ENCODE measurements around the gene SLAMF9.

SLAMF9 gene

DNA sequence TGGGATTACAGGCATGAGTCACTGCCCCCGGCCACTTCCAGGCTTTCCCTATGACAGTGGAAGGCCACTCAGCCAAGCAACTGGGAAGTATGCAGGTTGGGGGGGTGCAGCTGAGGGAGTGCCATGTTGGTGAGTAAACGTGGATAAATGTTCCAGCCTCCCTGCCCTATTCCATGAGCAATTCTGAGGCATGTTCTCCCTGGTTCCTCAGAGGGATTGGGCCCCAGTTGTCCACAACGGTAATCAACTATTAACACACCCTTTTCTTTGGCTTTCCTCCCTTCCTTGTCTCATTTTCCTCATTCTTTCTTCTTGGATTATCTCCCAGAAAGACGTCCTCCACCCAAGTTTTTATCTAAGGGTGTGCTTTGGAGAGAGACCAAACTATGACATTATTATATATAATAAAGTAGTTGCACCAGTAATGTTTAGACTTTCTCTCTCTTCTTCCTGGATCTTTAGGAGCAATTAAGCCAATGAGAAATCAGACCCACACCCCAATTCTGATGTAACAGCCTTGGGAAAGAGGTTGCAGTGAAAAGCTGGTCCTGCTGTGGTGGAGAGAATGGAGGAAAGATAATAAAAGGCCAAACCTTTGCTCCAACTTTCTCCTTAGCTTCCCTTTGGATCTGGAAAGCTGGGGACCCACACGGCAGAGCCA, 6.8 kb upstream of the SLAMF9 start:
- H3K4me3 ChIP-seq (replicated peaks; ENCODE audit: low read depth, low read length): no peak overlapping the region
- DNase-seq (ENCODE audit: extremely low read depth, insufficient read length): no peak
- H3K36me3 ChIP-seq (ENCODE audit: control insufficient read depth, insufficient read depth, low read length): no peaks in the 10 kb centered on the region
- no peaks in the 10 kb centered on the region; the same call in 1 of the 2 replicates for H3K27me3 ChIP-seq (replicated peaks; ENCODE audit: control insufficient read depth, insufficient read depth, low read length)
- TF ChIP-seq, protein P1, sequence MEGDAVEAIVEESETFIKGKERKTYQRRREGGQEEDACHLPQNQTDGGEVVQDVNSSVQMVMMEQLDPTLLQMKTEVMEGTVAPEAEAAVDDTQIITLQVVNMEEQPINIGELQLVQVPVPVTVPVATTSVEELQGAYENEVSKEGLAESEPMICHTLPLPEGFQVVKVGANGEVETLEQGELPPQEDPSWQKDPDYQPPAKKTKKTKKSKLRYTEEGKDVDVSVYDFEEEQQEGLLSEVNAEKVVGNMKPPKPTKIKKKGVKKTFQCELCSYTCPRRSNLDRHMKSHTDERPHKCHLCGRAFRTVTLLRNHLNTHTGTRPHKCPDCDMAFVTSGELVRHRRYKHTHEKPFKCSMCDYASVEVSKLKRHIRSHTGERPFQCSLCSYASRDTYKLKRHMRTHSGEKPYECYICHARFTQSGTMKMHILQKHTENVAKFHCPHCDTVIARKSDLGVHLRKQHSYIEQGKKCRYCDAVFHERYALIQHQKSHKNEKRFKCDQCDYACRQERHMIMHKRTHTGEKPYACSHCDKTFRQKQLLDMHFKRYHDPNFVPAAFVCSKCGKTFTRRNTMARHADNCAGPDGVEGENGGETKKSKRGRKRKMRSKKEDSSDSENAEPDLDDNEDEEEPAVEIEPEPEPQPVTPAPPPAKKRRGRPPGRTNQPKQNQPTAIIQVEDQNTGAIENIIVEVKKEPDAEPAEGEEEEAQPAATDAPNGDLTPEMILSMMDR (IDR thresholded peaks at IDR 0.05; ENCODE audit: insufficient read depth, low read length, poor library complexity, severe bottlenecking): no peak

DNA sequence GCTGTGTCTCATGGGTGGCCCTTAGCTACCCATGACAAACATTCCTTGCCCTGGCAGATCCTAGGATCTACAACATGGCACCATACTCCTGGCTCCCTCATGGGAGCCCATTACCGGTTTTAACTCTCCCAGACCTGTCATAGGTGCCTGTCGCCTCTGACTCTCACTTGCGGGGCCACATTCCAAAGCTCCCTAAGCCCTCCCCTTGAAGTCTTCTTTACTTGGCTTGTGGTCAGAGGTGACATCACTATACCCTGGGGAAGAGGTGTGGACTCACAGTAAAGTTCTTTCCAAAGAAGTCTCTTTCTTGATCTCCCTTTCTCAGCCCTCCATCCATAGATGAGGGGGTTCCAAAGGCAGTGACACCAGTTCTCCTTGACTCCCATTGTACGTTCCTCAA, 5.4 kb upstream of the SLAMF9 start:
- no peak overlapping the region for H3K4me3 ChIP-seq (replicated peaks; ENCODE audit: low read depth, low read length)
- H3K36me3 ChIP-seq (ENCODE audit: control insufficient read depth, insufficient read depth, low read length): no peaks in the 10 kb centered on the region
- no peak for DNase-seq (ENCODE audit: extremely low read depth, insufficient read length)
- TF ChIP-seq, protein P1 (IDR thresholded peaks at IDR 0.05; ENCODE audit: insufficient read depth, low read length, poor library complexity, severe bottlenecking): no peak
- H3K27me3 ChIP-seq (replicated peaks; ENCODE audit: control insufficient read depth, insufficient read depth, low read length): no peaks in the 10 kb centered on the region; the same call in 1 of the 2 replicates

DNA sequence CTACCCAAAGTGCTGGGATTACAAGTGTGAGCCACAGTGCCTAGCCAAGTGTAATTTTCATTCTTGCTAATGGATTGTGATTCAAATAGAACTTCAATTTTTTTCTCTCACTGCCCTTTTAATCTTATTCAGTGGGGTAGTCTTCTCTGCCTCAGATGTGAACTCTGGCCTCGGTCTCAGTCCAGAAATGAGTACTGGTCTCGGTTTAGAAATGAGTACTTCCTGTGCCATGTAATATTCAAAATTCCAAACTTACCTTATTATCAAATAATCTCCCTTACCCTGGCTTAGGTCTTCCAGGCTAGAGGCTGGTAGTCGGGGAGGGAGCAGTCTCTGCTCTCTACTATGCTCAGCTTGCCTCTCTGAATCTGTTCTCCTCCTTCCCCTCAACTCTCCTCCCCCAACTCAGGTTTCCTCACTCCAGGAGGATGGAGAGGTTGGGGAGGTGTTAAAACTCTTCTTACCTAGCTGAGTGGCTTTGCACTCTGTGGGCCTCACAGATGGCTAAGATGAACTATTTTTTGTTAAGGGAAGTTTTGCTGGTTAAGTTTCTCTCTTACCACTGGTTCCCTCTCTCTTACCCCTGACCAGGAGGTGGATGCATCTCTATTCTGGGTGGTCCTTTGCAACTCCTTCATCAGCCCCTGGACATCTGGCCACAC, 4.8 kb upstream of the SLAMF9 start:
- DNase-seq (ENCODE audit: extremely low read depth, insufficient read length): no peak
- TF ChIP-seq, protein P1 (IDR thresholded peaks at IDR 0.05; ENCODE audit: insufficient read depth, low read length, poor library complexity, severe bottlenecking): no peak
- H3K4me3 ChIP-seq (replicated peaks; ENCODE audit: low read depth, low read length): no peak overlapping the region; the same call in 1 of the 2 replicates
- H3K36me3 ChIP-seq (ENCODE audit: control insufficient read depth, insufficient read depth, low read length): no peaks in the 10 kb centered on the region
- H3K27me3 ChIP-seq (replicated peaks; ENCODE audit: control insufficient read depth, insufficient read depth, low read length): no peaks in the 10 kb centered on the region

DNA sequence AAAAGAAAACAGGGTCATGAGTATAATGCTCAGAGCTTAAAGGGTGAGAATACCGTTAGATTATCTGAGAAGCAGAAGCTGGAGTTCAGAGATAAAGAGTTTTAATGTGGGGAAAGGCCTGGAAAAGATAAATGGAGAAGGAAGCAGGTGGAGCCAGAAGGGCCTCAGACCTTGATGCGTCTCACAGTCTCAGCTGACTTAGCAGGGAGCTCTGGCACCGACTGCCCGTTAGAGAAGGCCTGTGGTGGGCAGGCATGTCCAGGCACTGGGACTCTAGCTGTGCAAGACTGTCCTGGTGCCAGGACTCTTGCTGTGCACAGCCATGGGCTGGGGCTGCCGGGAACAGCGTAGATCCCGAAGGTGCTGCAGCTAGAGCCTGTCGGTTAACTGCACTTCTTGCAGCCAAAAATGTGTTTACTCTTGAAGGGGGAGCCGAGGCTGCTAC, 3.8 kb upstream of the SLAMF9 start:
- TF ChIP-seq, protein P1 (IDR thresholded peaks at IDR 0.05; ENCODE audit: insufficient read depth, low read length, poor library complexity, severe bottlenecking): no peak
- H3K4me3 ChIP-seq (replicated peaks; ENCODE audit: low read depth, low read length): no peak overlapping the region
- no peaks in the 10 kb centered on the region for H3K36me3 ChIP-seq (ENCODE audit: control insufficient read depth, insufficient read depth, low read length)
- DNase-seq (ENCODE audit: extremely low read depth, insufficient read length): no peak
- no peaks in the 10 kb centered on the region; the same call in none of the 2 replicates for H3K27me3 ChIP-seq (replicated peaks; ENCODE audit: control insufficient read depth, insufficient read depth, low read length)

DNA sequence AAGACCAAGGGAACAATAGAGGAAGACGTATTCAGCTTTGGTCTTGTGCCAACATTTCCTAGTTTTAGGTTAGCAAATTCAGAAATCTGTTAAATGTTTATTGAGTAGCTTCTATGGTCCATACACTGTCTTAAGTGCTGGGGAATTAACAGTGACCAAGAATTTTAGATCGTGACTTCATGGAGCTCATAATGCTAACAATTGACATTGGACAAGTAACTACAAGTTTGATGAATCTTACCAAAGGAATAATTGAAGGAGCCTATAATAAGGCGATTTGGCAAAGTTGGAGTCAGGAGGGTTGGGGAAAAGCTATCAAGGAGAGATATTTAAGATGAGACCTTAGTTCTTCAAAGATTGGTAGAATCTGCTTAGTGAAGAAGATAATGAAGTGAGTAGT, 1.4 kb upstream of the SLAMF9 start:
- Histone ChIP-seq H3K27me3 (replicated peaks; ENCODE audit: control insufficient read depth, insufficient read depth, low read length) (peaks cover 1% of the 10 kb centered on the region), H3K4me3 (replicated peaks; ENCODE audit: low read depth, low read length) (no peak overlapping the region), H3K36me3 (ENCODE audit: control insufficient read depth, insufficient read depth, low read length) (no peaks in the 10 kb centered on the region)
- no peak for DNase-seq (ENCODE audit: extremely low read depth, insufficient read length)
- TF ChIP-seq, protein P1 (IDR thresholded peaks at IDR 0.05; ENCODE audit: insufficient read depth, low read length, poor library complexity, severe bottlenecking): no peak
